ENCODE data around the gene TRMT10B. TPM values are rescaled to one million over a fixed set of nuclear protein-coding genes. Genes with fewer than 3 reads are reported as not detected.
A peak's percentile ranks its signal among the peaks of the same experiment; 100 is the strongest.

The TRMT10B gene
- total and polyA plus RNA-seq, 2 experiments from 2014 or later, result 4.1 to 8.8 TPM

- Histone ChIP-seq H3K9me3 (ENCODE audit: low read depth) (no peaks in the 10 kb centered on the region), H3K27me3 (peaks cover 16% of the 10 kb centered on the region), H3K27ac (no peak overlapping the region), H3K4me1 (ENCODE audit: low read depth) (no peaks in the 10 kb centered on the region), H3K36me3 (no peaks in the 10 kb centered on the region), H3K4me3 (no peak overlapping the region)
- no peak for DNase-seq (ENCODE audit: low read depth in 1 of 2, low spot score in 1 of 2)
- TF ChIP-seq CTCF (IDR thresholded peaks at IDR 0.05; ENCODE audit: low read depth, low read length), result no peak
Observed at GRCh38 chr9:37790096-37790495, 36.5 kb downstream of the TRMT10B start.

DNA sequence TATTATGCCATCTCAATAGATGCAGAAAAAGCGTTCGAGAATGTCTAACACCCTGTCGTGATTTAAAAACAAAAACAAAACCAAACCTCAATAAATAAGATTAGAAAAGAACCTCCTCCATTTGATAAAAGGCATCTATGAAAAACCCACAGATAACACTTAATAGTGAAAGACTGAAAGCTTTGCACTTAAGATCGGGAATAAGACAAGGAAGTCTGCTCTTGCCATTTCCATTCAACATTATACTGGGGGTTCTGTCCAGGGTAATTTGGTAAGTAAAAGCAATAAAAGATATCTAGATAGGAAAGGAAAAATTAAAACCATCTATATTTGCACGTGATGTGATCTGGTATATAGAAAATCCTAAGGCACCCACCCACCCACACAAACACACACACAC, 38.5 kb downstream of the TRMT10B start:
- no peak overlapping the region for H3K4me3 ChIP-seq
- H3K4me1 ChIP-seq (ENCODE audit: low read depth), result no peaks in the 10 kb centered on the region
- H3K9me3 ChIP-seq (ENCODE audit: low read depth), result no peaks in the 10 kb centered on the region
- H3K36me3 ChIP-seq, result no peaks in the 10 kb centered on the region
- no peak for TF ChIP-seq CTCF (IDR thresholded peaks at IDR 0.05; ENCODE audit: low read depth, low read length)
- H3K27ac ChIP-seq, result no peak overlapping the region
- no peak for DNase-seq (ENCODE audit: low read depth in 1 of 2, low spot score in 1 of 2)
- H3K27me3 ChIP-seq, result peaks cover 30% of the 10 kb centered on the region

DNA sequence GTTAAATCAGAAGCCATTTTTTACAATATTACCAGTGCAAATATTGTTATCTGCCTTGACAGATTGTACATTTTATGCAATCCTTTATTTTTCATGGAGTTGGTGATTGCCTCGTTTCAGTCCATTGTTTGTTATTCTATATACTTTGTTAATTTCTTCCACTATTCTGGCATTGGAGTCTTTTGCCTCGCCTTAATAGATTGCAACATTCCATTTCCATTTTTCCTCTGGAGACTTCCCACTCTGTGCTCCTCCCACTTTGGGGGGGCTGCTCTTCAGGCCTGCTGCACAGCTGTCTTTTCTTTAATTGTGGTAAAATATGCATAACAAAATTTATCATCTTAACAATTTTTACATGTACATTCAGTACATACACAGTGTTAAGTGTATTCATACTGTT, 42.6 kb downstream of the TRMT10B start:
- peaks cover 22% of the 10 kb centered on the region for H3K27me3 ChIP-seq
- no peaks in the 10 kb centered on the region for H3K4me1 ChIP-seq (ENCODE audit: low read depth)
- H3K27ac ChIP-seq, result no peak overlapping the region
- no peak for DNase-seq (ENCODE audit: low read depth in 1 of 2, low spot score in 1 of 2)
- no peaks in the 10 kb centered on the region for H3K9me3 ChIP-seq (ENCODE audit: low read depth)
- no peak for TF ChIP-seq CTCF (IDR thresholded peaks at IDR 0.05; ENCODE audit: low read depth, low read length)
- H3K36me3 ChIP-seq, result no peaks in the 10 kb centered on the region
- H3K4me3 ChIP-seq, result no peak overlapping the region

DNA sequence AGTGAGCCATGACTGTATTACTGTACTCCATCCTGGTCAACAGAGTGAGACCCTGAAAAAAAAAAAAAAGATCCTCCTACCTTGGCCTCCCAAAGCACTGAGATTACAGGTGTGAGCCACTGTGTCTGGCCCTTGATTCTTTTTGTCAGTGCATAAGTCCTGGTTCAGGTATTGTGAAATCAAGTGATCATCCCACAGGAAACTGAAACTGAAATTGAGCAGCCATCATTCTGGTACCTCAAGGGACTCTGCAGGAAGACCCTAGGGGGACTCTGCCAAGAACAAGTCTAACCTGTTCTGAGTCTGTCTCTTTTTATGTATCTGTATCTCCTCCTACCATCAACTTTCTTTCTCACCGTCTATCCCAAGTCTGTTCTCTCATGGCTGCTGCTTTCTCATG, 45.1 kb downstream of the TRMT10B start:
- Histone ChIP-seq H3K9me3 (ENCODE audit: low read depth) (no peaks in the 10 kb centered on the region), H3K4me3 (no peak overlapping the region), H3K27me3 (peaks cover 22% of the 10 kb centered on the region), H3K27ac (no peak overlapping the region), H3K36me3 (no peaks in the 10 kb centered on the region), H3K4me1 (ENCODE audit: low read depth) (peaks cover 12% of the 10 kb centered on the region)
- no peak for TF ChIP-seq CTCF (IDR thresholded peaks at IDR 0.05; ENCODE audit: low read depth, low read length)
- DNase-seq (ENCODE audit: low read depth in 1 of 2, low spot score in 1 of 2), result no peak

DNA sequence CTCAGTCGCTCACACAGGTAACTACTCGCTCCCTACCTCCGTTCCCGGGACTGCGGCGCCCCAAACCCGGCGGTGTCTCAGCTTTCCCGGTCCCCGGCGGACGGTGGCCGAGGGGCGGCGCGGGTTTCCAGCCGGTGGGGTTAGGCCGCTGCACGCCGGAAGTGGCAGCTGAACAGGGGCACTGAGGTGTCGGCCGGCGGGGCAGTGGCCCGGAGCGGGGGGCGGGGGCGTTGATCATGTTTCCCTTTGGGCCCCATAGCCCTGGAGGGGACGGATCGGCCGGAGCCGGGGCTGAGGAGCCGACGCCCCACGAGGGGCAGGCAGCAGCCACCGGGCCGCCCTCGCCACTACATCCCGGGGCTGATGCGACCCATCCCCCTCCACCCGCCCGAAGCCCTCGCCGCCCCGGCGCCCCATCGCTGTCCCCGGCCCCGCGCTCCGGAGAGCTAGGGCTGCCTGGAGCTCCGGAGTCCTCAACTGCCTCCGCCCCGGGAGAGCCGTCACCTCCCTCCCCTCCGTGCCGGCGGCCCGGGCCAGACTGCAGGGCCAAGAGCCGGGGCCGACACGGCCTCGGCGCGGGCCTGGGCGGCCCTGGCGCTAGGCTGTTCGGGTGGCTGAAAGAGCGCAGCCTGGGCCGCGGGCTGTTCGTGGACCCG, 47.2 kb downstream of the TRMT10B start, which contains the start of gene DCAF10:
Gene DCAF10 (plus strand): TSS at position 167 of the 656 bp plus-strand sequence. CDS start 70 bp downstream, at position 237.
- H3K4me1 ChIP-seq (ENCODE audit: low read depth), result peaks cover 12% of the 10 kb centered on the region
- H3K9me3 ChIP-seq (ENCODE audit: low read depth), result no peaks in the 10 kb centered on the region
- H3K27ac ChIP-seq, result peak within 1 kb of the TSS; percentile 92
- peaks cover 8% of the 10 kb centered on the region for H3K27me3 ChIP-seq
- H3K36me3 ChIP-seq, result no peaks in the 10 kb centered on the region
- TF ChIP-seq CTCF (IDR thresholded peaks at IDR 0.05; ENCODE audit: low read depth, low read length), result no peak
- DNase-seq (ENCODE audit: low read depth in 1 of 2, low spot score in 1 of 2), result peak; percentile 89 to 90
- peak within 1 kb of the TSS; percentile 84 for H3K4me3 ChIP-seq
